ENCODE results near the gene ANTXR1.
"Not testable (repeated sequence)": the region's sequence is repeated elsewhere in the genome, so short reads cannot be mapped to it uniquely, and the experiment has no call there.

ANTXR1 gene

GRCh38 chr2:69168144-69168813 is 155.3 kb downstream of the ANTXR1 start:
- no peak for DNase-seq

GRCh38 chr2:69168950-69169654 is 156.1 kb downstream of the ANTXR1 start:
- DNase-seq, result no peak

GRCh38 chr2:69169655-69170389 is 156.8 kb downstream of the ANTXR1 start:
- DNase-seq, result no peak

DNA sequence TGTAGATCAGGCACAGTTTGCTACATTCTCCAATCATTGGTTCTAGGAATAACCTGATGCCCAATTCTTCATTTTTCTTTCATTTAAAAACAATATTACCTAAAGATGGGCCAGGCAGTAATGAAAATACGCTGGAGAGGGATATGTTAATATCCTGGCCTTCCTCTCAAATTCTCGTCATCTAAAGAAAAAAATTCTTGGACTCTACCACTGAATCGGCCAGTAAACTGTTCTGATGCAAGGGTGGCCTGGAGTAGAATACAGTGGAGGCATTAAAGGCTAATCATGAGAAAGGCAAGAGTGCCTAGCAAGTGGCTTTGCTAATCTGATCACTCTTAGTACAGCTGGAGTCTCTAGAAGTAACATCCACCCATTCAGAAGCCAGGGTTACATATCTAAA is 157.7 kb downstream of the ANTXR1 start:
- no peak for DNase-seq

DNA sequence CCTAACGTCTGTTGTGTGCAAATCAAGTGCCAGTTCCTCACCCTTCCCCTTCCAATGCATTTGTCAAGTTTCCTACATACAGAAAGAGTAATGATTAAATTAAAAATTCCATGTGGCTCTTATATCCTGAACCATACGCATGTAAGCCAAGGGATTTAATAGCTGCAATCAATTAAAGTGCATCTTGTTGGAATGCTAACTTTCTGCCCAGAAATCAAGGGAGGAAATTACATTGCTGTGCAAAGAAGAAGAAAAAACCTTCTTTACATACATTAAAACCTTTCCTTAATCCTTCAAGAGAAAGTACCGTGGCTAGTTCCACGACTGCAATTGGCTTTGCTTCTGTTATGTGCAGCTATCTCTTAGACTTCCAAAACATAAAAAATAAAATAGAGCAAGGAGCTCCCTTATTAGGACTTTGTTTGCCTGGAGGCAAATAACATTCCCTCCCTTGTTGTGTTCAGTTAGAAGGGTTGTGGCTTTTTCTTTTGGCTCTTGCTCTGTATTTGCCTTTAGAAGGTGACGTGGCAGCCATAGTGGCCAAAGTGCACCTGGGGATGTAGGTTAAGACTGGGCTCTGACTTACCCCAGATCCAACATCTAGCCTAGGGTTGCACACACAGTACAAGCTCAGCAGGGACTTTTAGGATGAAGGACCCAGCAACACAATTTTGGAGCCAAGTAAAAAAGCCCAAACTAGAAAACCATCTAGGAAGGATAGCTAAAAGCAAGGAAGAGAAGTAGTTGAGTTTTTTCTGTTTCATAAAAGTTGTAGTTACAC is 158.3 kb downstream of the ANTXR1 start:
- DNase-seq, result no peak

DNA sequence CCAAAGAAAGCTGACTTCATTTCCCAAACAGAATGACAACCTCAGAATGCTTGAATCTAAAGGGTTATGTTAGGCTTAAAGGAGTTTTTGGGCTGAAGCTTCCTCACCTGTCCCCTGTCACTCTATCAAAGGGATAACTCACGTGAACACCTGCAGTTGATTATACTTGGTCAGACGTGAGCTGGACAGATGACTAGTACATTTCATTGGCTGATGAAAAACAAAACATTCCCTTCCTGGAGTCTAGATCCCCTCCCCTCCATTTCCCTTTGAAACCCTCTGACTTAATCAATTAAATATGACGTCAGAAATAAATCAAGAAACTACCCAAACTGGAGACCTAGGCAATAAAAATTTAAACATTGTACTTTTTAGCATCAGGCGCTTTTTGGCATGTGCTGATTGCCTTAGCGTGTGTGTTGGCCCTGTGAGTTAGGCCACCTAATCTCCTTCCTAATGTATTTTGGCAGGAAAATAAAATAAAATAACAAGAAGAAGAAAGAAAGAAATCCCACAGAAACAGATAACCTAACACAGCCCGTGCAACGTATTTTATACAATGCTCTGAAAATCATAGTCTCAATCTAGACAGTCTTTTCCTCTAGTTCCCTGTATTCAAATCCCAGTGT is 159.0 kb downstream of the ANTXR1 start:
- DNase-seq, result no peak

- DNase-seq, result no peak
Observed at GRCh38 chr2:69173706-69174105, 160.7 kb downstream of the ANTXR1 start.

GRCh38 chr2:69174211-69174610 is 161.2 kb downstream of the ANTXR1 start:
- not testable (repeated sequence) for DNase-seq

DNA sequence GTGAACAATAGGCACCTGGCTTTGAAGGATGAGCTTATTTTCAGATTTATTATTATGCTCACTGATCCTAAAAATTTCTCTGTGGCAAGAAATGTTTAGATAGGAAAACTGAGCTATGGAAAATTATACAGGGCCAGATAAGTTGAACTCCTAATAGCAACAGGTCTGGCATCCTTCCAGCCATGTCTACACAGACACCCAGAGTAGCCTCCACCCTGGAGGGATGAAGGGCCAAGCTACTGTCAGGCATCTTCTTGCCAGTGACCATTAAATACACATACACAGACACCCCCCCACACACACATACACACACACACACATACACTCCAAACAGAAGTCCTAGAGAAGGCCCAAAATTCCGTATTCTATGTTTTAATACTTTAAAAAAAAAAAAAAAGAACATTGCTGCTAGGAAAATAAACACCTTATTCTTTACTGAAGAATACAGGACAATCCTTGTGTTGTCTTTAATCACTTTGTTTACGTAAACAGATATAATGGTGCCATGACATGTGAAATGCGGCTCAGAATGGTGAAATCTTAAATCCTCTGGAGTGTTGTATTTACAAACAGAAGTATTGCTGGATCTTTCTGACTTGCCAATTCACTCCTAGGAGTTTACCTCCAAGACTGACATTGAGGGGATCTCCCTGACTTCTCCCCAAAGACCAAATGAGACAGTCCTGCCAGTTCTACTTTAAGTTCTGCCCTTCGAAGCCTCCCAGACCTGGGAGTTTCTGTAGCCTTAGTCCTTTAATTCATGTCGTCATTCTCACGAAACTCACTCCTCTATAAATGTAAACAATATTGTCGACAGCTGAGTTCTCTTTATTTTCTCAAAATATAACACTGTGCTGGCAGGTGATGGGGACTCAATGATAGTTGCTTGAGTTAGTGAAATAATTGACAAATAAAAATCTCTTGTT is 163.1 kb downstream of the ANTXR1 start:
- DNase-seq, result no peak

DNA sequence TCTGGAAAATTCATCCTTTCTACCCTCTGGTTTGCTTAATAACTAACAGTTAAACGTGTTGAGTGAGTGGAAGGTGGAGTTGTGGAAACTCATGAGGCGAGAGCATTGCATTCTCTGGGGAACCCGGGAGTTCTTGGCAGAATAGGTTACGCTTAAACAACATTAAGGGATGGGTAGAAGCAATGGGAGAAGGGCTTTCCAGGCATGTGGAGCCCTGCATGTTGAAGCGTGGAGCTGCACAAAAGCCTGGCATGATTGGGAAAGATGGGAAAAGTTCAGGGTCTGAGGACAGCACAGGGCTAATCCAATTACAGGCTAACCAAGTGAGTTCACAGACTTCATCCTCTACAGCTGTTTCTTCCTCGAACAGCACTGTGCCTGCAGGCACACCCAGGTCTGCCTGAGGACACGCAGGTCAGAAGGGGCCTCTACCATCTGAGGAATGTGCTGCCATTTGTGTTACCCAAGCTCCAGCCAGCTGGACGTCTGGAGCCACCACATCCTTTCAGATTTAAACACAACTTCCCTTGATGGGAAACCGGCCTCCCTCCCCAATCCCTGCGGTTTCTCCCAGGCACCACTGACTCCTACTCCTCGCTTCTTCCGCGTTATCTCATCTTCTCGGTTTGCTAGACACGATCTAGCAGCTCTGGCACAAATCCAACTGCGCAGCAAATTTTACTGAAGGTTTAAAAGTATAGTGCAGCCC is 164.2 kb downstream of the ANTXR1 start:
- DNase-seq, result no peak

DNA sequence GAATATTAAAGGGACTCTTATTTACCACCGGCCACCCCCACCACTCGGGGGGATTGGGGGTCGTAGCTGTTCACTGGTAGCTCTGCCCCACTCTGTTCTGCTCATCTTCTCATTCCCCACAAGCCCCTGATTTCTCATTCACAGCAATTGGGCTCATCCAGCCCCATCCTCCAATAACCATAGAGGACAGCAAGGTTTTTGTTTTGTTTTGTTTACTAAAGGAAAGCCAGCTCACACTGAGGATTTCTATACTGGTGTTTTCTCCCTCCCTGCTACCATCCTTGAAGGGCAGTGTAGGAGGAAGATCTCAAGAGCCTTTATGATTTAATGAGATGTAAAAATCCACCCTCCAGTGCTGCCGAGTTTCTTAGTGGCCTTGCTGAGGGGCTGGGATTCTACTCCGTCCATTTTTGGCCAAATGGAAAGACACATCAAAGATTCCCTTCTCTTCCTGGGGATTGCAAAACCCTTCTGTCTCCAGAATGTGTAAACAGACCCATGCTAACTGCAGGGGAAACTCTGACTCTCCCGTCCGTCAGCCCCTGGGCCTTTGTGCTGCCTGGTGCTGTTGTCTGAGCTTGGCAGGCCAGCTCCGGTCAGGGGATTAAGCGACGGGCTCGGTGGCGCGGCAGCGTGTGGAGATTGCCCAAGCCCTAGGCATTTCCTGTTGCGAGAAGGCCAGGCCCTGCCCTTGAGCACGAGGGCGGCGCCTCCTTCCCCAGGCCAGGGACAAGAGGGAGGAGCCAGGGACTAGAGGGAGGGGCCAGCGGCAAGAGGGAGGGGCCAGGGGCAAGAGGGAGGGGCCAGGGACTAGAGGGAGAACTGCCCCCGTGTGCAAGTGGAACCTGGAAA is 165.0 kb downstream of the ANTXR1 start:
- DNase-seq, result no peak

- no peak for DNase-seq
Observed at GRCh38 chr2:69178756-69179155, 165.8 kb downstream of the ANTXR1 start.

GRCh38 chr2:69180227-69180626 is 167.2 kb downstream of the ANTXR1 start:
- no peak for DNase-seq

DNA sequence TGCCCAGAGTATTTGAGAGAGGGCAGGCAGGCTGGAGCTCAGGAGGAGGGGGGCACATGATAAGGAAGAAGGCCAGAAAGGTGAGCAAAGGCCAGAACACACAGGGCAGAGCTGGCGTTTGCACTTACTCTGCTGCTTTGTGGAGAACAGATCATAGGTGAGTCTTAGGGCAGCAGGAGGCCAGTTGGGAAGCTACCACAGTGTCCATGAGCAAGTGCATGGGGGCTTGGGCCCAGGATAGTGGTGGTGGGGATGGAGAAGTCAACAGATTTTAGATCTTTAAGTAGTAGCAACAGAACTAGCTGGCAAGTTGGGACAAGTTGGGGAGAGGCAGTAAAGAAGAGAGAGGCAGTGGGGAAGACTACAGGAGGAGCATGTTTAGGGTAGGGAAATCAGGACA is 168.0 kb downstream of the ANTXR1 start:
- no peak for DNase-seq

DNA sequence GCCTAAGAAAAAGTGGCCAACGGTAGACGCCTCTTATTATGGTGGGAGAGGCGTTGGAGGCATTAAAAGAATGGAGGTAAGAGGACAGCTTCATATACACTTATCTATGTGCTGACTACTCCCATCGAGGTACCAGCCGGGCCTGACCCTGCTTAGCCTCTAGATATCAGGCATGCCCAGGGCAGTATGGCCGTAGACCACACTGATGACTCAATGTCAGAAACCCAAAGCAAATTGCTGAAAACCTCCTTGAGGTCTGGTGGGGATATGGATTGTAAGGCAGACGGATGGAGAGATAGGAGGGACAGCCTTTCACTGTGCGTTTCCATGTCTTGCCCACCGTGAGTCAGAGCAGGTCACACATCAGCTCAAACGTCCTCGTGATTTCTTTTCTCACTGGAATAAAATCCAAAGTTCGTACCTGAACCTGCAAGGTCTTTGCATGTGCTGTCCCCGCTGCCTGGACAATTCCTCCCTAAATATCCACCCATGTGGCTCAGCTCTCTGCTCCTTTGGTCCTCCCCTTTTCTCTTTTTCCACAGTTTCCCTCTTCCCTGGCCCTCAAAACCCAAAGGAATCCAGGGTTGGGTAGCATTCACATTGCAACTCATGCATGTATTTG is 168.9 kb downstream of the ANTXR1 start:
- DNase-seq, result no peak

DNA sequence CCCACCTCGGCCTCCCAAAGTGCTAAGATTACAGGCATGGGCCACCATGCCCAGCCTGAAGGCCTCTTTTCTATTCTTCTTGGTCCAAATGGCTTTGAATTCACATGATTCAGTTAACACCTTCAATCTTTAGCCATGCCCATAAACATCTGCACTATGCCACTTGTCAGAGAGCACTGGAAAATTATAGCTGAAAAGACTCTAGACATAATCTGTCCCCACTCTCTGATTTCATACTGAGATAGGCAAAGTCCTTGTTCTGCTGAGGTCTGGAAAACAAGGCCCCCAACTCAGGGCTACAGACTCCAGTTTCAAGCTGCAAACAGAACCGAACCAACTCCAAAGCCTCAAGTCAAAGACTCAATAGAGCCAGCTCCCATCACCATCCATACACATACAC is 170.7 kb downstream of the ANTXR1 start:
- DNase-seq, result no peak

GRCh38 chr2:69184224-69184623 is 171.2 kb downstream of the ANTXR1 start:
- DNase-seq, result no peak

DNA sequence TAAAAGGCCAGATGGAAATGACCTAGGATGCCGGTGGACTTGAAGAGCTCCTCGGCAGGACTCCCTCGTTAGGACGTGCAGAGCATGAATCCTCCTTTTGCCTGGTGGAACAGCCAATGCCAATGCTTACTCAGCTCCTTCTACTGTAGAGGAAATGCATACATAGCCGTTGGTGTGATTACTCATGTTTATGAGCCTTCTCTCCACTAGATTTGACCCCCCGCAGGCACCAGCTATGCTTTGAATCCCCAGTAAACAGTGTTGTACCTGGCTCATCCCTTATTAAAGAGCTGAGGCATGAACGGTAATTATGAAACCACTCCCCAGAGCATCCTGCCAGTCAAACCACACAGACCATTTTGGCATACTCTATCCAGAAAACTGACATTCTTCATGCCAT is 172.8 kb downstream of the ANTXR1 start:
- no peak for DNase-seq

- DNase-seq, result no peak
Observed at GRCh38 chr2:69186614-69187013, 173.6 kb downstream of the ANTXR1 start.

Data from CD4-positive, alpha-beta T cell treated with Interleukin-17A for 4 hours (primary cell).